ENCODE data around the gene IMPDH1. TPM values are rescaled to one million over a fixed set of nuclear protein-coding genes. Genes with fewer than 3 reads are reported as not detected.
A peak's percentile ranks its signal among the peaks of the same experiment; 100 is the strongest.

IMPDH1 gene
- total RNA-seq, 1 experiment from 2014 or later: 74.0 TPM

DNA sequence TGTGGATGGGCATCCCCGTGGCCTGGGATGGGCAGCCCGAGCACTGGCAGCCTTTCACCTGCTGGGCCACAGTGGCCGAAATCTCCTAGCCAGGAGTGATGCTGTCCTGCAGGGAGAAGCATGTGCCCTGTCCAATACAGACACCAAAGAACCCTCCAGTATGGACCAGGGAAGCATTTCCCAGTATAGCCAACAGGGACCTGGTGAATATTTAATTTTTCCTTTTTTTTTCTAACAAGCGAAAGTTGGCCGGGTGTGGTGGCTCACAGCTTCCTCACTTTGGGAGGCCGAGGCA lies 11.0 kb downstream of the IMPDH1 start:
- intact Hi-C loops (cut with micrococcal nuclease): loop anchor here (1.0 kb wide), 2 partner anchors 27 to 61 kb away; no protein-coding TSS in a partner anchor
- TF ChIP-seq, protein P1, sequence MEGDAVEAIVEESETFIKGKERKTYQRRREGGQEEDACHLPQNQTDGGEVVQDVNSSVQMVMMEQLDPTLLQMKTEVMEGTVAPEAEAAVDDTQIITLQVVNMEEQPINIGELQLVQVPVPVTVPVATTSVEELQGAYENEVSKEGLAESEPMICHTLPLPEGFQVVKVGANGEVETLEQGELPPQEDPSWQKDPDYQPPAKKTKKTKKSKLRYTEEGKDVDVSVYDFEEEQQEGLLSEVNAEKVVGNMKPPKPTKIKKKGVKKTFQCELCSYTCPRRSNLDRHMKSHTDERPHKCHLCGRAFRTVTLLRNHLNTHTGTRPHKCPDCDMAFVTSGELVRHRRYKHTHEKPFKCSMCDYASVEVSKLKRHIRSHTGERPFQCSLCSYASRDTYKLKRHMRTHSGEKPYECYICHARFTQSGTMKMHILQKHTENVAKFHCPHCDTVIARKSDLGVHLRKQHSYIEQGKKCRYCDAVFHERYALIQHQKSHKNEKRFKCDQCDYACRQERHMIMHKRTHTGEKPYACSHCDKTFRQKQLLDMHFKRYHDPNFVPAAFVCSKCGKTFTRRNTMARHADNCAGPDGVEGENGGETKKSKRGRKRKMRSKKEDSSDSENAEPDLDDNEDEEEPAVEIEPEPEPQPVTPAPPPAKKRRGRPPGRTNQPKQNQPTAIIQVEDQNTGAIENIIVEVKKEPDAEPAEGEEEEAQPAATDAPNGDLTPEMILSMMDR (IDR thresholded peaks at IDR 0.05; ENCODE audit: unreplicated experiment): no peak
- Mint-ChIP-seq H3K27ac (ENCODE audit: low read depth, unreplicated experiment) (no peak overlapping the region), H3K4me1 (ENCODE audit: insufficient read depth, unreplicated experiment) (peaks cover 6% of the 10 kb centered on the region), H3K36me3 (ENCODE audit: insufficient read depth, unreplicated experiment) (peaks cover 83% of the 10 kb centered on the region), H3K4me3 (ENCODE audit: unreplicated experiment) (no peak overlapping the region), H3K27me3 (ENCODE audit: insufficient read depth, unreplicated experiment) (no peaks in the 10 kb centered on the region), H3K9me3 (ENCODE audit: unreplicated experiment) (no peaks in the 10 kb centered on the region)
- ChIA-PET CTCF (interaction anchor here (0.6 to 10.2 kb wide), 20 partner anchors 8 to 862 kb away, joined by 3 to 160 read pairs (median 6); no protein-coding TSS in a partner anchor), POLR2A (no interaction called here)
- DNase-seq (ENCODE audit: unreplicated experiment): no peak
- BruUV-seq (replicated peaks): no TSS peak

DNA sequence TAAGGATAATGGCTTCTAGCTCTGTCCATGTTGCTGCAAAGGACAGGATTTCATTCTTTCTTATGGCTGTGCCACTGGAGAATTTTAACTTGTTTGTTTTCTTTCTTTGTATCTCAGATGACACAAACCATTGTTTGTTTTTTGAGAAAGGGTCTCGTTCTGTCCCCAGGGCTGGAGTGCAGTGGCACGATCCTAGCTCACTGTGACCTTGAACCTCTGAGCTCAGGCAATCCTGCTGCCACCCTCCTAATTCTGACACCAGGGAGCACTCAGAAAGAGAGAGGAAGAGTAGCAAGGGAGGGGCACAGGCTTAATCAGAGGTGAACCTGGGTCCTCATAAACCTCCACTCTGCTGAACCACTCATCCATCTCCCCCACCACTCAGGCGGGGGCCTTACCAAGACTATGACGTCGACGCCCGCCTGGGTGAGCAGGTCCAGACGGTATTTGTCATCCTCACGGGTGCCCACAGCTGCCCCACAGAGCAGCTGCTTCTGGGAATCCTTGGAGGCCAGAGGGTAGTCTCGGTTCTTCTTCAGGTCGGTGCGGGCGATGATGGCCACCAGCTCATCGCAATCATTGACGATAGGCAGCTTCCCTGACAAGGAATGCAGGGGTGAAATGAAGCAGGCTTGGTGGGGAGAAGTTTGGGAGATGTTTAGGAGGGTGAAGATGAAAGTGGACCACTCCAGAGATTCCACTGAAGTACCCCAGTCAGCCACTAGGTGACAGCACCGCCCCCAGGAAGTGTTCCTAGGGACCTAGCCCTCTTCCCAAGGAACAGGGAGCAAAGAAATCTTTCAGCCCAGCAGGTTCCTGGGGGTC lies 11.6 kb downstream of the IMPDH1 start:
- intact Hi-C loops (cut with micrococcal nuclease): loop anchor here (1.0 kb wide), 2 partner anchors 27 to 61 kb away; no protein-coding TSS in a partner anchor
- TF ChIP-seq, protein P1 (IDR thresholded peaks at IDR 0.05; ENCODE audit: unreplicated experiment): peak; percentile 79
- no TSS peak for BruUV-seq (replicated peaks)
- Mint-ChIP-seq H3K9me3 (ENCODE audit: unreplicated experiment) (no peaks in the 10 kb centered on the region), H3K36me3 (ENCODE audit: insufficient read depth, unreplicated experiment) (peaks cover 78% of the 10 kb centered on the region), H3K4me1 (ENCODE audit: insufficient read depth, unreplicated experiment) (peaks cover under 1% of the 10 kb centered on the region), H3K27ac (ENCODE audit: low read depth, unreplicated experiment) (no peak overlapping the region), H3K4me3 (ENCODE audit: unreplicated experiment) (no peak overlapping the region), H3K27me3 (ENCODE audit: insufficient read depth, unreplicated experiment) (no peaks in the 10 kb centered on the region)
- CTCF ChIA-PET: interaction anchor here (0.6 to 10.2 kb wide), 30 partner anchors 7 to 1312 kb away, joined by 3 to 160 read pairs (median 4); partner anchors contain the start of gene HILPDA
- peak; percentile 52 for DNase-seq (ENCODE audit: unreplicated experiment)
- POLR2A ChIA-PET: interaction anchor here (0.7 to 1.3 kb wide), 2 partner anchors 25 to 29 kb away, joined by 3 to 4 read pairs; no protein-coding TSS in a partner anchor

DNA sequence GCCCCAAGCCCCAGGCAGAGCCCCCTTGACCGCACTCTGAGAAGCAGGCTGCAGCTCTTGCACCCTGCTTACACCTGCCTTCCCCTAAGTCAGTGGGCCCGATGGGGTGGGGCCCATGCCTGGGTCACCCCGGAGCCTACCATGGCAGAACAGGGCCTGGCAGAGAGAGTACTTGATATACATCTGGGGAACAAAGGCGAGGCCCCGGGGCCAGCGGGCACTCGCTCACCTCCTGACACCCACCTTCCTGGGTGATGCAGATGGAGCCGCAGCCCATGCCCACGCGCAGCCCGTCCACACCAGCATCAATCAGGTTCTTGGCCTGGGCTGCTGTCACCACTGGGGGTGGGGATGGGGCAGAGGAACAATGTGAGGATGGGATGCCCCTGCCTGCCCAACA lies 13.4 kb downstream of the IMPDH1 start:
- intact Hi-C loops (cut with micrococcal nuclease): no loop called here
- Mint-ChIP-seq H3K27ac (ENCODE audit: low read depth, unreplicated experiment) (no peak overlapping the region), H3K36me3 (ENCODE audit: insufficient read depth, unreplicated experiment) (peaks cover 66% of the 10 kb centered on the region), H3K9me3 (ENCODE audit: unreplicated experiment) (no peaks in the 10 kb centered on the region), H3K27me3 (ENCODE audit: insufficient read depth, unreplicated experiment) (no peaks in the 10 kb centered on the region), H3K4me3 (ENCODE audit: unreplicated experiment) (no peak overlapping the region), H3K4me1 (ENCODE audit: insufficient read depth, unreplicated experiment) (no peaks in the 10 kb centered on the region)
- TF ChIP-seq, protein P1 (IDR thresholded peaks at IDR 0.05; ENCODE audit: unreplicated experiment): no peak
- DNase-seq (ENCODE audit: unreplicated experiment): no peak
- CTCF ChIA-PET: interaction anchor here (7.3 to 10.2 kb wide), 2 partner anchors 9 to 30 kb away, joined by 67 to 160 read pairs; no protein-coding TSS in a partner anchor
- POLR2A ChIA-PET: interaction anchor here (0.7 kb wide), 1 partner anchor 9 kb away, joined by 6 read pairs; no protein-coding TSS in a partner anchor
- BruUV-seq (replicated peaks): no TSS peak

DNA sequence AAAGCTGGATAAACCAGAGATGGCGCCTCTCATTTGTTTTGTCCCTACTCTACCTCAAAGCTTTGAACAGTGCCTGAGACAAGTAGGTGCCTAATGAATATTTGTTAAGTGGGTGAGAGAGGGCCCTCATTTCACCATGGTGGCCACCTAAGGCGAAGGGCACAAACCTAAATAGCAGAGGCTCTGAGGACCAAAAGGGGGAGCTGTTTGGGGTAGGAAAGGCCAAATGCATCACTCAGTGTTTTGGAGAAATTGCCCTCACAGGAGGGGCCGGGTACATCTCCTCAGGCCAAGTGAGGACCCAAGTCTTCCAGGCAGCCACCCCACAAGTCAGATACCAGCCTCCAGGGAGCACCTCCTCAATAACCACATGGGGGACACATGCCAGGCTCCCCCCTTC lies 14.0 kb downstream of the IMPDH1 start:
- TF ChIP-seq, protein P1 (IDR thresholded peaks at IDR 0.05; ENCODE audit: unreplicated experiment): no peak
- no peaks in the 10 kb centered on the region for H3K4me1 Mint-ChIP-seq (ENCODE audit: insufficient read depth, unreplicated experiment)
- ChIA-PET POLR2A (interaction anchor here (0.7 kb wide), 1 partner anchor 9 kb away, joined by 6 read pairs; no protein-coding TSS in a partner anchor), CTCF (interaction anchor here (1.2 to 10.2 kb wide), 5 partner anchors 8 to 48 kb away, joined by 3 to 160 read pairs (median 6); no protein-coding TSS in a partner anchor)
- no peak overlapping the region for H3K27ac Mint-ChIP-seq (ENCODE audit: low read depth, unreplicated experiment)
- no TSS peak for BruUV-seq (replicated peaks)
- intact Hi-C loops (cut with micrococcal nuclease): no loop called here
- H3K27me3 Mint-ChIP-seq (ENCODE audit: insufficient read depth, unreplicated experiment): no peaks in the 10 kb centered on the region
- no peaks in the 10 kb centered on the region for H3K9me3 Mint-ChIP-seq (ENCODE audit: unreplicated experiment)
- no peak overlapping the region for H3K4me3 Mint-ChIP-seq (ENCODE audit: unreplicated experiment)
- H3K36me3 Mint-ChIP-seq (ENCODE audit: insufficient read depth, unreplicated experiment): peaks cover 60% of the 10 kb centered on the region
- DNase-seq (ENCODE audit: unreplicated experiment): no peak
